Measurements from ENCODE around the gene TOP3A.

- TF ChIP-seq, protein P1, sequence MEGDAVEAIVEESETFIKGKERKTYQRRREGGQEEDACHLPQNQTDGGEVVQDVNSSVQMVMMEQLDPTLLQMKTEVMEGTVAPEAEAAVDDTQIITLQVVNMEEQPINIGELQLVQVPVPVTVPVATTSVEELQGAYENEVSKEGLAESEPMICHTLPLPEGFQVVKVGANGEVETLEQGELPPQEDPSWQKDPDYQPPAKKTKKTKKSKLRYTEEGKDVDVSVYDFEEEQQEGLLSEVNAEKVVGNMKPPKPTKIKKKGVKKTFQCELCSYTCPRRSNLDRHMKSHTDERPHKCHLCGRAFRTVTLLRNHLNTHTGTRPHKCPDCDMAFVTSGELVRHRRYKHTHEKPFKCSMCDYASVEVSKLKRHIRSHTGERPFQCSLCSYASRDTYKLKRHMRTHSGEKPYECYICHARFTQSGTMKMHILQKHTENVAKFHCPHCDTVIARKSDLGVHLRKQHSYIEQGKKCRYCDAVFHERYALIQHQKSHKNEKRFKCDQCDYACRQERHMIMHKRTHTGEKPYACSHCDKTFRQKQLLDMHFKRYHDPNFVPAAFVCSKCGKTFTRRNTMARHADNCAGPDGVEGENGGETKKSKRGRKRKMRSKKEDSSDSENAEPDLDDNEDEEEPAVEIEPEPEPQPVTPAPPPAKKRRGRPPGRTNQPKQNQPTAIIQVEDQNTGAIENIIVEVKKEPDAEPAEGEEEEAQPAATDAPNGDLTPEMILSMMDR (IDR thresholded peaks at IDR 0.05): no peak
- no peak for TF ChIP-seq POLR2A (IDR thresholded peaks at IDR 0.05)
Observed at GRCh38 chr17:18322522-18322921, 7.7 kb upstream of the TOP3A start.
